Hepatocyte (in vitro differentiated cells): ENCODE data around the gene PGBD2. TPM values are rescaled to one million over a fixed set of nuclear protein-coding genes. Genes with fewer than 3 reads are reported as not detected.
"Not testable (repeated sequence)": the region's sequence is repeated elsewhere in the genome, so short reads cannot be mapped to it uniquely, and the experiment has no call there.

Experiments
- DNase-seq: peaks from one replicate; pipeline ENCODE4 v3.0.0-alpha.2; 2016; ENCODE audit warnings: low spot score
- H2AFZ ChIP-seq: fragments of 200-600 bp; sonication (generic); 2 replicates; pipeline ENCODE4 v1.6.0; 2016; ENCODE audit warnings: antibody characterized with exemption, mild to moderate bottlenecking
- H3K27ac ChIP-seq: fragments of 200-600 bp; sonication (generic); 2 replicates; pipeline ENCODE4 v1.5.1; 2016; ENCODE audit warnings: mild to moderate bottlenecking
- H3K27me3 ChIP-seq: fragments of 200-600 bp; sonication (generic); 2 replicates; pipeline ENCODE4 v1.6.1; 2016
- H3K36me3 ChIP-seq: fragments of 200-600 bp; sonication (generic); replicated peaks from 2 replicates; pipeline ENCODE4 v1.5.1; 2016; ENCODE audit warnings: low read depth; ENCODE audit not compliant: insufficient read depth
- H3K4me1 ChIP-seq: fragments of 200-600 bp; sonication (generic); 2 replicates; pipeline ENCODE4 v1.5.1; 2016; ENCODE audit warnings: mild to moderate bottlenecking, moderate library complexity; ENCODE audit not compliant: insufficient read depth
- H3K4me2 ChIP-seq: fragments of 200-600 bp; sonication (generic); 2 replicates; pipeline ENCODE4 v1.6.0; 2016
- H3K4me3 ChIP-seq: fragments of 200-600 bp; sonication (generic); 2 replicates; pipeline ENCODE4 v1.5.1; 2016; ENCODE audit warnings: mild to moderate bottlenecking
- H3K79me2 ChIP-seq: fragments of 200-600 bp; sonication (generic); 2 replicates; pipeline ENCODE4 v1.6.0; 2017; ENCODE audit warnings: mild to moderate bottlenecking
- H3K9me2 ChIP-seq: fragments of 200-600 bp; sonication (generic); replicated peaks from 2 replicates; pipeline ENCODE4 v1.6.0; 2017; ENCODE audit warnings: mild to moderate bottlenecking; ENCODE audit not compliant: insufficient read depth
- H3K9me3 ChIP-seq: fragments of 200-600 bp; sonication (generic); 2 replicates; pipeline ENCODE4 v1.5.1; 2016; ENCODE audit warnings: low read depth, mild to moderate bottlenecking
- H4K20me1 ChIP-seq: fragments of 200-600 bp; sonication (generic); 2 replicates; pipeline ENCODE4 v1.6.0; 2016; ENCODE audit warnings: mild to moderate bottlenecking; ENCODE audit not compliant: insufficient read depth, poor library complexity, severe bottlenecking
- CTCF ChIP-seq: fragments of 200-600 bp; sonication (generic); IDR thresholded peaks from 2 replicates; pipeline ENCODE4 v1.5.1; 2016; ENCODE audit warnings: antibody characterized with exemption, mild to moderate bottlenecking; ENCODE audit not compliant: poor library complexity
- EZH2 ChIP-seq: fragments of 200-600 bp; sonication (generic); IDR thresholded peaks from 2 replicates; pipeline ENCODE4 v1.6.1; 2016; ENCODE audit warnings: antibody characterized with exemption, mild to moderate bottlenecking, borderline replicate concordance
- EZH2phosphoT487 ChIP-seq: fragments of 200-600 bp; sonication (generic); IDR thresholded peaks from one replicate; pipeline ENCODE4 v1.6.1; 2018; ENCODE audit warnings: antibody characterized with exemption, mild to moderate bottlenecking, low read depth, moderate library complexity; ENCODE audit not compliant: unreplicated experiment, severe bottlenecking
- WGBS: methylation state at CpG from one replicate; pipeline ENCODE4 v1.1.6; 2016; ENCODE audit warnings: low lambda C conversion rate; ENCODE audit errors: missing lambda C conversion rate; 5-methylcytosine and 5-hydroxymethylcytosine counted together
- polyA plus RNA-seq: library from polyadenylated mRNA; unstranded; fragments of >200 nt; fragmentation: Nextera tagmentation; extraction: Ambion mirVana; gene quantifications from 2 replicates; pipeline ENCODE4 v1.2.1, GENCODE V29; 2016
- total RNA-seq: library from RNA; depleted of rRNA; stranded (reverse); fragments of >200 nt; gene quantifications from 2 replicates; pipeline ENCODE4 v1.2.3, GENCODE V29; 2014

The PGBD2 gene
- total and polyA plus RNA-seq, 2 experiments from 2014 or later = 5.6 to 6.6 TPM

DNA sequence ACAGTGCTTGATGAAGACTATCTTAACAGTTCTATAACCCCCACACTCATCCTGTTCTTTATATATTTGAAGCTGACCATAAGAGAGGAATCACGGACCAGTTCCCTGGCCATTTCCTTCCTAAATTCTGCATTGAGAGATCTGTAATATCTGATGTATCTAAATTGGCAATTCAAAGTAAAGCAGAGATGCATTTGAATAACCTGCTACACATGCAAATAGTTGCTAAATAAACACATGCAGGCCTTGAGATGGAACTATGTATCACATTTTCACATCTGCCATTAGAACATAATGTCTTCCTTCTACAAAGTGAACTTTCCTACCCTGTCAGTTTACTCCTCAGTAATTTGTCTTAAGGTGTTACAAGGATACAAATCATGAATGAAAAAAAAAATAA is 20.4 kb upstream of the PGBD2 start:
- Histone ChIP-seq H3K79me2 (no peaks in the 10 kb centered on the region), H3K4me3 (no peak overlapping the region), H3K27ac (no peak overlapping the region), H3K9me3 (no peaks in the 10 kb centered on the region), H3K9me2 (no peaks in the 10 kb centered on the region), H2AFZ (no peak overlapping the region), H3K4me1 (peaks cover 6% of the 10 kb centered on the region), H4K20me1 (no peaks in the 10 kb centered on the region), H3K4me2 (no peak overlapping the region), H3K36me3 (no peaks in the 10 kb centered on the region), H3K27me3 (no peaks in the 10 kb centered on the region)
- 86% methylated on average over 1 of the region's 1 CpG for WGBS
- TF ChIP-seq EZH2phosphoT487 = no peak
- no peak for TF ChIP-seq CTCF
- TF ChIP-seq EZH2 = no peak
- DNase-seq = no peak

DNA sequence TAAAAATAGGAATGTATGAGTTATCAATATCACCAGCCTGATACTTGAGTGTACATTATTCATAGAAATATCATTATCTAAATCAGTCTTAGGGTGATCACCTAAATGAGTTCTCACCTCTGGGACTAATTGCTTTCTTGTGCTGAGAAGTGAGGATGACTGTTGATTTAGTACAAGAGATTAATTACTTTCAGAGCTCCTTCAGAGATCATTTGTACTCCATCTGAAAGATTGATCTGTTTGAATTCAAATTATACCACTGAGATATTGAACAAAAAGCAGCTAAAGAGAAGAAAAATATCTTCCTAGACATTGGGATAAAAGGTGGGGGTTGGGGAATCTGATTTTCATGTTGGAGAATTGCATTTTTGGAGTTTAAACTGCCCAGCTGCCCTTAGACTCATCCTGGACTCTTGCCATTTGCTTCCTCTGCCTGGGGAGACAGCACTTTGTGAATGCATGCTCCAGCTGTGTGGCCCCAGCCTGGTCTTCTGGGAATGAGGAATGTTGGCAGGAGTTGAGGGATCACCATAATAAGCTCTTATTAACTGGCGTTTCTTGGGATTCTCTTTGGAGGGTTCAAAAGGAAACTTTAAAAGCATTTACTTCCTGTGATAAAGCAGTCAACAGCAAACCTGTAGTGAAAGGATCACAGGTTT is 19.7 kb upstream of the PGBD2 start:
- Histone ChIP-seq H3K4me1 (peaks cover 6% of the 10 kb centered on the region), H3K27ac (no peak overlapping the region), H3K4me3 (no peak overlapping the region), H3K4me2 (no peak overlapping the region), H3K79me2 (no peaks in the 10 kb centered on the region), H3K36me3 (no peaks in the 10 kb centered on the region), H4K20me1 (no peaks in the 10 kb centered on the region), H2AFZ (no peak overlapping the region), H3K27me3 (no peaks in the 10 kb centered on the region), H3K9me3 (no peaks in the 10 kb centered on the region), H3K9me2 (no peaks in the 10 kb centered on the region)
- WGBS = 14% methylated on average over 1 of the region's 1 CpG
- DNase-seq = no peak
- TF ChIP-seq CTCF (no peak), EZH2 (no peak), EZH2phosphoT487 (no peak)

GRCh38 chr1:248889914-248890243 is 16.2 kb upstream of the PGBD2 start:
- not testable (repeated sequence) for H3K9me2 ChIP-seq, H3K4me3 ChIP-seq, H3K4me1 ChIP-seq, H4K20me1 ChIP-seq, H3K27me3 ChIP-seq, H3K36me3 ChIP-seq, DNase-seq, H3K27ac ChIP-seq, H2AFZ ChIP-seq, H3K9me3 ChIP-seq, H3K79me2 ChIP-seq
- H3K4me2 ChIP-seq = peak overlapping the region; percentile 63
- WGBS = 91% methylated on average over 8 of the region's 10 CpGs

GRCh38 chr1:248890549-248891498 is 15.2 kb upstream of the PGBD2 start:
- H3K27me3 ChIP-seq = no peaks in the 10 kb centered on the region
- no peak for TF ChIP-seq EZH2phosphoT487
- TF ChIP-seq CTCF = no peak
- no peak for TF ChIP-seq EZH2
- H3K4me1 ChIP-seq = peaks cover 6% of the 10 kb centered on the region
- no peak overlapping the region for H3K27ac ChIP-seq
- 94% methylated on average over 9 of the region's 9 CpGs for WGBS
- no peaks in the 10 kb centered on the region for H3K36me3 ChIP-seq
- H3K4me3 ChIP-seq = no peak overlapping the region
- H3K9me2 ChIP-seq = no peaks in the 10 kb centered on the region
- H3K79me2 ChIP-seq = no peaks in the 10 kb centered on the region
- no peaks in the 10 kb centered on the region for H3K9me3 ChIP-seq
- H4K20me1 ChIP-seq = no peaks in the 10 kb centered on the region
- H2AFZ ChIP-seq = no peak overlapping the region
- no peak for DNase-seq
- no peak overlapping the region for H3K4me2 ChIP-seq
